Measurements from ENCODE around the gene SERPINB8.

Gene SERPINB8

DNA sequence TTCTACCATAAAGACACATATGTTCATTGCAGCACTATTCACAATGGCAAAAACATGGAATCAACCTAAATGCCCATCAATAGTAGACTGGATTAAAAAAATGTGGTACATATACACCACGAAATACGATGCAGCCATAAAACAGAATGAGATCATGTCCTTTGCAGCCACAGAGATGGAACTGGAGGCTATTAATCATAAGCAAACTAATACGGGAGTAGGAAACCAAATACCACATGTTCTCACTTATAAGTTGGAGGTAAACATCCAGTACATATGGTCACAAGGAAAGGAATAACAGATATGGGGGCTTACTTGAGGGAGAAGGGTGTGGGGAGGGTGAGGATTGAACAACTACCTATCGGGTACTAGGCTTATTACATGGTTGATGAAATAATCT lies 13.1 kb upstream of the SERPINB8 start:
- Histone ChIP-seq H3K27ac (ENCODE audit: low read depth, low read length) (no peak overlapping the region), H3K4me1 (ENCODE audit: control insufficient read depth, low read length) (no peaks in the 10 kb centered on the region)
- TF ChIP-seq EZH2phosphoT487 (IDR thresholded peaks at IDR 0.05; ENCODE audit: borderline replicate concordance, low read length), result no peak
- TF ChIP-seq, protein P1, sequence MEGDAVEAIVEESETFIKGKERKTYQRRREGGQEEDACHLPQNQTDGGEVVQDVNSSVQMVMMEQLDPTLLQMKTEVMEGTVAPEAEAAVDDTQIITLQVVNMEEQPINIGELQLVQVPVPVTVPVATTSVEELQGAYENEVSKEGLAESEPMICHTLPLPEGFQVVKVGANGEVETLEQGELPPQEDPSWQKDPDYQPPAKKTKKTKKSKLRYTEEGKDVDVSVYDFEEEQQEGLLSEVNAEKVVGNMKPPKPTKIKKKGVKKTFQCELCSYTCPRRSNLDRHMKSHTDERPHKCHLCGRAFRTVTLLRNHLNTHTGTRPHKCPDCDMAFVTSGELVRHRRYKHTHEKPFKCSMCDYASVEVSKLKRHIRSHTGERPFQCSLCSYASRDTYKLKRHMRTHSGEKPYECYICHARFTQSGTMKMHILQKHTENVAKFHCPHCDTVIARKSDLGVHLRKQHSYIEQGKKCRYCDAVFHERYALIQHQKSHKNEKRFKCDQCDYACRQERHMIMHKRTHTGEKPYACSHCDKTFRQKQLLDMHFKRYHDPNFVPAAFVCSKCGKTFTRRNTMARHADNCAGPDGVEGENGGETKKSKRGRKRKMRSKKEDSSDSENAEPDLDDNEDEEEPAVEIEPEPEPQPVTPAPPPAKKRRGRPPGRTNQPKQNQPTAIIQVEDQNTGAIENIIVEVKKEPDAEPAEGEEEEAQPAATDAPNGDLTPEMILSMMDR (IDR thresholded peaks at IDR 0.05; ENCODE audit: low read depth, low read length, poor library complexity, severe bottlenecking), result no peak

DNA sequence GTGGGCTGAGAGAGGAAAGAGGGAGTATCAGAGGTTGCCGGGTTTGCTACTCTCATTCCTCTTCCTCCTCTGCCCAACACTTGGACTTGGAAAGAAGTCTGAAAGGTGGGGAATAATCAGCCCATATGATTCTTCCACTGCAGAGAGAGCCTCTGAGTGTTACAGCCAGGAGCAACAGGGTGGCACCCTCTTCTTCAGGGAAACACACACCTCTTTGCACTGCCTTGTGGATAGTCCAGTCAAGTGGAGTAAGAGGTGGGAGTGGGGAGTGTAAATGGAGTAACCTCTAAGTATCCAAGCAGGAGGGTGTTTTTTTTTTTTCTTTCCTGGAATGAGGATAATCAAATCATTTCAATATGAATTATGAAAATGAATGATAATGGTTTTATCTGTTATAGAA lies 9.0 kb upstream of the SERPINB8 start:
- H4K20me1 ChIP-seq (ENCODE audit: control insufficient read depth, insufficient read depth, low read depth, low read length), result no peaks in the 10 kb centered on the region
- no peaks in the 10 kb centered on the region for H3K9me3 ChIP-seq (ENCODE audit: control insufficient read depth, insufficient read depth, low read length)
- no peak overlapping the region for H3K4me2 ChIP-seq (ENCODE audit: low read length)
- H3K9me2 ChIP-seq (replicated peaks; ENCODE audit: control insufficient read depth, low read length), result no peaks in the 10 kb centered on the region
- no peak overlapping the region for H3K27ac ChIP-seq (ENCODE audit: low read depth, low read length)
- H3K4me3 ChIP-seq (ENCODE audit: low read length), result no peak overlapping the region
- H3K36me3 ChIP-seq (ENCODE audit: control insufficient read depth, low read length), result no peaks in the 10 kb centered on the region
- H3K27me3 ChIP-seq (ENCODE audit: control insufficient read depth, low read length), result peaks cover 15% of the 10 kb centered on the region
- H3K79me2 ChIP-seq (ENCODE audit: control insufficient read depth, low read length), result no peaks in the 10 kb centered on the region
- no peaks in the 10 kb centered on the region for H3F3A ChIP-seq (ENCODE audit: control insufficient read depth, insufficient read depth)
- no peak for TF ChIP-seq EZH2phosphoT487 (IDR thresholded peaks at IDR 0.05; ENCODE audit: borderline replicate concordance, low read length)
- TF ChIP-seq, protein P1 (IDR thresholded peaks at IDR 0.05; ENCODE audit: low read depth, low read length, poor library complexity, severe bottlenecking), result no peak
- no peaks in the 10 kb centered on the region for H3K4me1 ChIP-seq (ENCODE audit: control insufficient read depth, low read length)

More for the DNA sequence above, 13.1 kb upstream of the SERPINB8 start:
- H3F3A ChIP-seq (ENCODE audit: control insufficient read depth, insufficient read depth), result no peaks in the 10 kb centered on the region
- H4K20me1 ChIP-seq (ENCODE audit: control insufficient read depth, insufficient read depth, low read depth, low read length), result no peaks in the 10 kb centered on the region
- no peaks in the 10 kb centered on the region for H3K36me3 ChIP-seq (ENCODE audit: control insufficient read depth, low read length)
- no peaks in the 10 kb centered on the region for H3K9me2 ChIP-seq (replicated peaks; ENCODE audit: control insufficient read depth, low read length)
- H3K27me3 ChIP-seq (ENCODE audit: control insufficient read depth, low read length), result peaks cover 5% of the 10 kb centered on the region; the same call in 1 of the 2 replicates
- no peaks in the 10 kb centered on the region for H3K79me2 ChIP-seq (ENCODE audit: control insufficient read depth, low read length)
- H3K9me3 ChIP-seq (ENCODE audit: control insufficient read depth, insufficient read depth, low read length), result no peaks in the 10 kb centered on the region
- no peak overlapping the region for H3K4me3 ChIP-seq (ENCODE audit: low read length)
- no peak overlapping the region for H3K4me2 ChIP-seq (ENCODE audit: low read length)

DNA sequence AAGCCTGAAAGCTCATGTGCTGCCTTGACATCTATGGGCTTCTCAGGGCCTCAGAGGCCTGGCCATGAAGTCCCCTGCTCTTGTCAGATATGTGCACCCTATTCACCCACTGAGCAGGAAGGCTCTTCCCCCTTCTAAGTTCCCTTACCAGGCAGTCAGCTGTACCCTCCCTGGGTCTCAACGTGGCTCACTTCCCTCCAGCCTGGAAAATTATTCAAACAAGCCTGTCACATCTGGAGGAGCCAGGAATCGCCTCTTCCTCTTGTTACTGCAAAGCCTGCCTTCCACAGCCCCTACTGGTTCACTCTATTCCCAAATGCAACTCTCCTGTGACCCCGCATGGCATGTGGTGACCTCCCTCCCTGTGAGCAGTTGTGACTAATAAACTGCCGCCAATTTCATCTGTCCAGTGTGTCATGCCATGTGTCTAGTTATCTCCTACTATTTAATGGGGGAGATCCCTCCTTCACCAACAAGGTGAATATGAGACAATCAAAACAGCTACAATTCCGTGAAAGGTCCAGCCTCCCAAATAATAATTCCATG lies 8.4 kb upstream of the SERPINB8 start:
- Histone ChIP-seq H3K27ac (ENCODE audit: low read depth, low read length) (no peak overlapping the region), H4K20me1 (ENCODE audit: control insufficient read depth, insufficient read depth, low read depth, low read length) (no peaks in the 10 kb centered on the region), H3K9me2 (replicated peaks; ENCODE audit: control insufficient read depth, low read length) (no peaks in the 10 kb centered on the region), H3K4me1 (ENCODE audit: control insufficient read depth, low read length) (no peaks in the 10 kb centered on the region), H3F3A (ENCODE audit: control insufficient read depth, insufficient read depth) (no peaks in the 10 kb centered on the region), H3K4me3 (ENCODE audit: low read length) (no peak overlapping the region), H3K36me3 (ENCODE audit: control insufficient read depth, low read length) (no peaks in the 10 kb centered on the region), H3K27me3 (ENCODE audit: control insufficient read depth, low read length) (peaks cover 18% of the 10 kb centered on the region), H3K9me3 (ENCODE audit: control insufficient read depth, insufficient read depth, low read length) (no peaks in the 10 kb centered on the region), H3K4me2 (ENCODE audit: low read length) (no peak overlapping the region), H3K79me2 (ENCODE audit: control insufficient read depth, low read length) (no peaks in the 10 kb centered on the region)
- TF ChIP-seq EZH2phosphoT487 (IDR thresholded peaks at IDR 0.05; ENCODE audit: borderline replicate concordance, low read length), result no peak
- TF ChIP-seq, protein P1 (IDR thresholded peaks at IDR 0.05; ENCODE audit: low read depth, low read length, poor library complexity, severe bottlenecking), result no peak

All from DOHH2 (cell line).